SK-N-SH (cell line): ENCODE measurements around the gene PDXDC1. TPM values are rescaled to one million over a fixed set of nuclear protein-coding genes. Genes with fewer than 3 reads are reported as not detected.

Source experiments
- CTCF ChIA-PET: fragments of 300-600, 350-600 bp; formaldehyde crosslinking; extraction: SDS; loops from one replicate; lab custom pipeline; 2021; lab: Yijun Ruan, JAX
- POLR2A ChIA-PET: fragments of 350-600 bp; sonication (Branson Sonifier 250); formaldehyde crosslinking; extraction: SDS; loops from one replicate; lab custom pipeline; 2020; ENCODE audit warnings: antibody characterized with exemption, inconsistent platforms; lab: Yijun Ruan, JAX
- DNase-seq: peaks from one replicate; pipeline ENCODE4 v3.0.0; 2012
- H2AFZ ChIP-seq: fragments of 200-600 bp; sonication (generic); 2 replicates; pipeline ENCODE4 v1.8.1; 2016; ENCODE audit warnings: antibody characterized with exemption, mild to moderate bottlenecking, low read depth
- H3F3A ChIP-seq: fragments of 200-600 bp; sonication (generic); replicated peaks from 2 replicates; pipeline ENCODE3; 2016; ENCODE audit warnings: antibody characterized with exemption, mild to moderate bottlenecking; ENCODE audit not compliant: insufficient read depth
- H3K27ac ChIP-seq, 2 experiments: fragments of 200-500 bp in 1 of 2; fragments of 200-600 bp in 1 of 2; sonication (Bioruptor generic) in 1 of 2; sonication (generic), shearing (Covaris generic) in 1 of 2; 2 replicates each; pipeline versions ENCODE4 v1.5.1 to v1.6.1; 2014 to 2016; ENCODE audit warnings: low read depth in 2 of 2, inconsistent platforms in 1 of 2, low read length in 1 of 2, mild to moderate bottlenecking in 1 of 2, mixed read lengths in 1 of 2
- H3K27me3 ChIP-seq: fragments of 200-600 bp; sonication (generic), shearing (Covaris generic); 2 replicates; pipeline ENCODE4 v1.6.1; 2016; ENCODE audit warnings: mixed run types; ENCODE audit not compliant: insufficient read depth
- H3K36me3 ChIP-seq, 2 experiments: fragments of 200-500 bp in 1 of 2; fragments of 200-600 bp in 1 of 2; sonication (Bioruptor generic) in 1 of 2; sonication (generic) in 1 of 2; replicated peaks in 1 of 2; 2 replicates each; pipeline versions ENCODE3 to v1.5.1; 2014 to 2016; ENCODE audit warnings: low read length in 1 of 2, mild to moderate bottlenecking in 1 of 2; ENCODE audit not compliant: insufficient read depth in 2 of 2, control insufficient read depth in 1 of 2
- H3K4me1 ChIP-seq, 2 experiments: fragments of 200-500 bp in 1 of 2; fragments of 200-600 bp in 1 of 2; sonication (Bioruptor generic) in 1 of 2; sonication (generic), shearing (Covaris generic) in 1 of 2; 2 replicates each; pipeline versions ENCODE4 v1.5.1 to v1.6.1; 2014 to 2016; ENCODE audit warnings: low read depth in 1 of 2, low read length in 1 of 2, mixed run types in 1 of 2; ENCODE audit not compliant: insufficient read depth in 2 of 2, control insufficient read depth in 1 of 2
- H3K4me2 ChIP-seq: fragments of 200-600 bp; sonication (generic), shearing (Covaris generic); 2 replicates; pipeline ENCODE4 v1.6.1; 2017; ENCODE audit warnings: mixed run types
- H3K4me3 ChIP-seq, 2 experiments: fragments of 200-500 bp in 1 of 2; fragments of 200-600 bp in 1 of 2; sonication (Bioruptor generic) in 1 of 2; sonication (generic), shearing (Covaris generic) in 1 of 2; 2 replicates each; pipeline versions ENCODE4 v1.5.1 to v1.8.1; 2014 to 2016; ENCODE audit warnings: low read depth in 2 of 2, inconsistent platforms in 1 of 2, low read length in 1 of 2, mild to moderate bottlenecking in 1 of 2, mixed read lengths in 1 of 2, moderate library complexity in 1 of 2
- H3K79me2 ChIP-seq: fragments of 200-600 bp; sonication (generic); 2 replicates; pipeline ENCODE4 v1.8.1; 2017; ENCODE audit warnings: mild to moderate bottlenecking; ENCODE audit not compliant: insufficient read depth
- H3K9ac ChIP-seq: fragments of 200-600 bp; sonication (generic); 2 replicates; pipeline ENCODE4 v1.6.1; 2017; ENCODE audit warnings: mixed run types
- H3K9me2 ChIP-seq: fragments of 200-600 bp; sonication (generic); 2 replicates; pipeline ENCODE4 v1.6.1; 2017; ENCODE audit warnings: mixed run types
- H3K9me3 ChIP-seq: fragments of 200-600 bp; sonication (generic); 2 replicates; pipeline ENCODE4 v1.6.1; 2017; ENCODE audit warnings: mixed run types, mild to moderate bottlenecking, moderate library complexity
- H4K20me1 ChIP-seq: fragments of 200-600 bp; sonication (generic); 2 replicates; pipeline ENCODE4 v1.6.1; 2017; ENCODE audit warnings: mild to moderate bottlenecking, mixed run types; ENCODE audit not compliant: insufficient read depth
- CHD2 ChIP-seq: fragments of 150-350 bp; IDR thresholded peaks from 2 replicates; pipeline ENCODE4 v1.6.1; 2018; ENCODE audit warnings: low read length; ENCODE audit not compliant: partially characterized antibody
- CTCF ChIP-seq: fragments of 200-600 bp; sonication (generic); IDR thresholded peaks from 2 replicates; pipeline ENCODE4 v1.6.1; 2017; ENCODE audit warnings: antibody characterized with exemption, mild to moderate bottlenecking, moderate library complexity
- ELF1 ChIP-seq: IDR thresholded peaks from 2 replicates; pipeline ENCODE4 v1.4.0; 2012
- EP300 ChIP-seq, 2 experiments: IDR thresholded peaks; 2 replicates each; pipeline versions ENCODE4 v1.4.0 to v1.6.1; 2012; ENCODE audit warnings: borderline replicate concordance in 1 of 2, low read depth in 1 of 2, low read length in 1 of 2
- EZH2phosphoT487 ChIP-seq: fragments of 200-600 bp; sonication (generic); IDR thresholded peaks from 2 replicates; pipeline ENCODE4 v1.6.1; 2017; ENCODE audit warnings: low read depth, mixed run types, mild to moderate bottlenecking, antibody characterized with exemption, moderate library complexity, borderline replicate concordance
- FOXJ3 ChIP-seq: sonication (generic); formaldehyde crosslinking; IDR thresholded peaks from 2 replicates; pipeline ENCODE4 v1.5.1; 2020; ENCODE audit warnings: mild to moderate bottlenecking, missing genetic modification reagents
- FOXM1 ChIP-seq: IDR thresholded peaks from 2 replicates; pipeline ENCODE4 v1.4.0; 2012; ENCODE audit warnings: low read depth, mild to moderate bottlenecking
- GABPA ChIP-seq: IDR thresholded peaks from 2 replicates; pipeline ENCODE4 v1.4.0; 2012; ENCODE audit warnings: low read depth, mild to moderate bottlenecking
- MAX ChIP-seq: IDR thresholded peaks from 2 replicates; pipeline ENCODE4 v1.4.0; 2012; ENCODE audit warnings: low read depth
- MEF2A ChIP-seq: IDR thresholded peaks from 2 replicates; pipeline ENCODE4 v1.4.0; 2012; ENCODE audit warnings: low read depth, borderline replicate concordance
- NFIC ChIP-seq: IDR thresholded peaks from 2 replicates; pipeline ENCODE4 v1.4.0; 2012; ENCODE audit warnings: borderline replicate concordance
- NRF1 ChIP-seq: IDR thresholded peaks from 2 replicates; pipeline ENCODE4 v1.6.1; 2012; ENCODE audit warnings: low read depth, mild to moderate bottlenecking, low read length
- PBX3 ChIP-seq: IDR thresholded peaks from 2 replicates; pipeline ENCODE4; 2012
- POLR2AphosphoS5 ChIP-seq: IDR thresholded peaks from 2 replicates; pipeline ENCODE4 v1.6.1; 2012; ENCODE audit warnings: low read depth, low read length
- RAD21 ChIP-seq: IDR thresholded peaks from 2 replicates; pipeline ENCODE4 v1.6.1; 2012; ENCODE audit warnings: mild to moderate bottlenecking, low read length
- REST ChIP-seq: IDR thresholded peaks from 2 replicates; pipeline ENCODE4 v1.6.1; 2012; ENCODE audit warnings: mild to moderate bottlenecking, low read depth, low read length, moderate library complexity
- RXRA ChIP-seq: IDR thresholded peaks from 2 replicates; pipeline ENCODE4 v1.4.0; 2012; ENCODE audit warnings: low read depth, mild to moderate bottlenecking, borderline replicate concordance
- TAF1 ChIP-seq: IDR thresholded peaks from 2 replicates; pipeline ENCODE4 v1.6.1; 2012; ENCODE audit warnings: low read depth, mild to moderate bottlenecking, low read length, moderate library complexity, borderline replicate concordance
- TCF12 ChIP-seq: IDR thresholded peaks from 2 replicates; pipeline ENCODE4 v1.4.0; 2012
- TEAD4 ChIP-seq: IDR thresholded peaks from 2 replicates; pipeline ENCODE4 v1.4.0; 2012; ENCODE audit warnings: mild to moderate bottlenecking, borderline replicate concordance; ENCODE audit not compliant: insufficient read depth
- YY1 ChIP-seq: IDR thresholded peaks from 2 replicates; pipeline ENCODE4 v1.4.0; 2012; ENCODE audit warnings: low read depth, mild to moderate bottlenecking
- WGBS: methylation state at CpG from one replicate; pipeline ENCODE4 v1.1.6; 2017; ENCODE audit warnings: low lambda C conversion rate; 5-methylcytosine and 5-hydroxymethylcytosine counted together
- polyA plus RNA-seq, 3 experiments: library from polyadenylated mRNA; depleted of rRNA; stranded (reverse); fragments of >200 nt; gene quantifications; 2 replicates each; pipeline ENCODE4 v1.2.3, GENCODE V29; 2012

The PDXDC1 gene
- polyA plus RNA-seq, 1 of the 3 experiments (the other 2 are of a cell fraction) = 37.4 TPM

- H3K9me3 ChIP-seq = peaks cover 7% of the 10 kb centered on the region; the same call in 1 of the 2 replicates
- H3K4me1 ChIP-seq = no peaks in the 10 kb centered on the region
- ChIA-PET CTCF (interaction anchor here (1.2 kb wide), 1 partner anchor 38 kb away, joined by 3 read pairs; no protein-coding TSS in a partner anchor), POLR2A (no interaction called here)
- H3K4me3 ChIP-seq = no peak overlapping the region
- H3K9ac ChIP-seq = no peak overlapping the region
- H4K20me1 ChIP-seq = no peaks in the 10 kb centered on the region
- no peaks in the 10 kb centered on the region for H3K27me3 ChIP-seq
- no peak overlapping the region for H2AFZ ChIP-seq
- H3K79me2 ChIP-seq = no peaks in the 10 kb centered on the region
- 56% methylated on average over 7 of the region's 7 CpGs for WGBS
- DNase-seq = no peak
- H3K36me3 ChIP-seq = no peaks in the 10 kb centered on the region
- H3K4me2 ChIP-seq = no peak overlapping the region
- no peaks in the 10 kb centered on the region for H3K9me2 ChIP-seq
- no peaks in the 10 kb centered on the region for H3F3A ChIP-seq
- H3K27ac ChIP-seq = no peak overlapping the region
- TF ChIP-seq TAF1 (no peak), EP300 (IDR thresholded peaks at IDR 0.05; ENCODE audit: borderline replicate concordance in 1 of 2, low read depth in 1 of 2, low read length in 1 of 2) (no peak), RXRA (no peak), EZH2phosphoT487 (no peak), POLR2AphosphoS5 (no peak), MEF2A (no peak), NRF1 (no peak), TCF12 (no peak), YY1 (no peak), GABPA (no peak), RAD21 (no peak), ELF1 (no peak), FOXJ3 (no peak), FOXM1 (no peak), NFIC (no peak), PBX3 (no peak), MAX (no peak)
These were observed 15.9 kb upstream of the PDXDC1 start for GRCh38 chr16:14958970-14959369.

GRCh38 chr16:14961405-14962186 is 13.2 kb upstream of the PDXDC1 start:
- Histone ChIP-seq H2AFZ (no peak overlapping the region), H3K4me2 (no peak overlapping the region), H3K27me3 (no peaks in the 10 kb centered on the region), H3K9me3 (peaks cover 7% of the 10 kb centered on the region; the same call in 1 of the 2 replicates), H3K4me1 (no peaks in the 10 kb centered on the region), H3K27ac (no peak overlapping the region), H3K9ac (no peak overlapping the region), H4K20me1 (no peaks in the 10 kb centered on the region), H3K79me2 (no peaks in the 10 kb centered on the region), H3K36me3 (no peaks in the 10 kb centered on the region), H3K9me2 (no peaks in the 10 kb centered on the region), H3F3A (no peaks in the 10 kb centered on the region), H3K4me3 (no peak overlapping the region)
- POLR2A ChIA-PET = no interaction called here
- DNase-seq = no peak
- CTCF ChIA-PET = no interaction called here
- 82% methylated on average over 11 of the region's 11 CpGs for WGBS
- TF ChIP-seq MAX = no peak
- TF ChIP-seq REST = no peak
- TF ChIP-seq CHD2 = no peak
- no peak for TF ChIP-seq EZH2phosphoT487
- TF ChIP-seq YY1 = no peak
- TF ChIP-seq CTCF = no peak
- TF ChIP-seq TEAD4 = no peak
- no peak for TF ChIP-seq RAD21
